ENCODE data around the gene MLLT10.

Gene MLLT10

DNA sequence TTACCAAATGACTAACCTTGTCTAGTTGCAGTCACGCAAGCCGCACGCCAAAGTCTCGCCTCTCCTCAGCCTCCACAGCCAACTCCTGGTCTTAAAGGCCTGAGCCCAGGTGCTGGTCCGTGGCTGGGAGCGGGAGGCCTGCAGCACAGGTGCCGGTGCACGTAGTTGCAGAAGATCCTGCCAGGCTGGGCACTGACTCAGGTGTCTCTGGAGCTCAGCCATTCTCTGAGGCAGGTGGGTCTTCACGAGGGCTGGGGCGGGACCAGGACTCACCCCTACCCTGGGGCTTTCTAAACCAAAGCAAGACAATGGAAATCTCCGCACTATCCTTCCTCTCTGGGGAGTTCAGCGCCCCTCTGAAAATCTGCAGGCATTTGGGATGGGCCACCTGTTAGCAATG is 216.4 kb downstream of the MLLT10 start:
- no peak overlapping the region for H3K4me3 ChIP-seq (ENCODE audit: low read depth, low read length)
- TF ChIP-seq, protein P1, sequence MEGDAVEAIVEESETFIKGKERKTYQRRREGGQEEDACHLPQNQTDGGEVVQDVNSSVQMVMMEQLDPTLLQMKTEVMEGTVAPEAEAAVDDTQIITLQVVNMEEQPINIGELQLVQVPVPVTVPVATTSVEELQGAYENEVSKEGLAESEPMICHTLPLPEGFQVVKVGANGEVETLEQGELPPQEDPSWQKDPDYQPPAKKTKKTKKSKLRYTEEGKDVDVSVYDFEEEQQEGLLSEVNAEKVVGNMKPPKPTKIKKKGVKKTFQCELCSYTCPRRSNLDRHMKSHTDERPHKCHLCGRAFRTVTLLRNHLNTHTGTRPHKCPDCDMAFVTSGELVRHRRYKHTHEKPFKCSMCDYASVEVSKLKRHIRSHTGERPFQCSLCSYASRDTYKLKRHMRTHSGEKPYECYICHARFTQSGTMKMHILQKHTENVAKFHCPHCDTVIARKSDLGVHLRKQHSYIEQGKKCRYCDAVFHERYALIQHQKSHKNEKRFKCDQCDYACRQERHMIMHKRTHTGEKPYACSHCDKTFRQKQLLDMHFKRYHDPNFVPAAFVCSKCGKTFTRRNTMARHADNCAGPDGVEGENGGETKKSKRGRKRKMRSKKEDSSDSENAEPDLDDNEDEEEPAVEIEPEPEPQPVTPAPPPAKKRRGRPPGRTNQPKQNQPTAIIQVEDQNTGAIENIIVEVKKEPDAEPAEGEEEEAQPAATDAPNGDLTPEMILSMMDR (conservative IDR thresholded peaks at IDR 0.05; ENCODE audit: low read depth, low read length), result no peak
- no peak for DNase-seq (ENCODE audit: low read depth)

DNA sequence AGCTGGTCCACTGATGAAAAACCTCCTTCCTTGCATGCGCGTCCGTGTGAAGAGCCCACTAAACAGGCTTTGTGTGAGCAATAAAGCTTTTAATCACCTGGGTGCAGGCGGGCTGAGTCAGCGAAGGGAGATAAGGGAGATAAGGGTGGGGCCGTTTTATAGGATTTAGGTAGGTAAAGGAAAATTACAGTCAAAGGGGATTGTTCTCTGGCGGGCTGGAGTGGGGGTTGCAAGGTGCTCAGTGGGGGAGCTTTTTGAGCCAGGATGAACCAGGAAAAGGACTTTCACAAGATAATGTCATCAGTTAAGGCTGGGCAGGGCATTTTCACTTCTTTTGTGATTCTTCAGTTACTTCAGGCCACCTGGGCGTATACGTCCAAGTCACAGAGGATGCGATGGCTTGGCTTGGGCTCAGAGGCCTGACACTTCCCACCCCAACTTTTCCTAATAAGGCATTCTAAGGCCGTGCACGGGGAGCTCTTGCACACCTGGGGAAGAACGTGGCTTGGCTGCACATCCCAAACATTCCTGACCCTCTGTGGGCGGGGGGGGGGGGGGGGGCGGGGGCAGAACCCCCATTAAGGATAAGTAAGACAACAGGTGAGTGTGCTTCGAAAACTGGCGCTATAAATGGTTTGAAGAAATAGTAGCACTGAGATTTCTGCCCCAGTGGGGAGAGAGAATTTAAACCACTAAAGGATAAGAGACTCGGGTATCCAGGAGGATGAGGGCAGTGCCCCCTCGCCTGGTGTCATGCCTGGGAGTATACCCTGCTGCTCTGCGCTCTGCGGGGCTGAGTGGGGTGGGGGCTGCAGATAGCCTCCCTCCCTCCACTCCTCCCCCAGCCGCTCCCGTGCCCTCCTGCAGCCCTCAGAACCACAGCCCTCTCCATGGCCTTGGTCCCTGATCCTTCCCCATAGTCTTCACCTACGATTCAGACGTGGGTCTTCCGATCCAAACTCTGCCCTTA is 217.6 kb downstream of the MLLT10 start:
- TF ChIP-seq, protein P1 (conservative IDR thresholded peaks at IDR 0.05; ENCODE audit: low read depth, low read length), result no peak
- no peak overlapping the region for H3K4me3 ChIP-seq (ENCODE audit: low read depth, low read length)
- DNase-seq (ENCODE audit: low read depth), result no peak

DNA sequence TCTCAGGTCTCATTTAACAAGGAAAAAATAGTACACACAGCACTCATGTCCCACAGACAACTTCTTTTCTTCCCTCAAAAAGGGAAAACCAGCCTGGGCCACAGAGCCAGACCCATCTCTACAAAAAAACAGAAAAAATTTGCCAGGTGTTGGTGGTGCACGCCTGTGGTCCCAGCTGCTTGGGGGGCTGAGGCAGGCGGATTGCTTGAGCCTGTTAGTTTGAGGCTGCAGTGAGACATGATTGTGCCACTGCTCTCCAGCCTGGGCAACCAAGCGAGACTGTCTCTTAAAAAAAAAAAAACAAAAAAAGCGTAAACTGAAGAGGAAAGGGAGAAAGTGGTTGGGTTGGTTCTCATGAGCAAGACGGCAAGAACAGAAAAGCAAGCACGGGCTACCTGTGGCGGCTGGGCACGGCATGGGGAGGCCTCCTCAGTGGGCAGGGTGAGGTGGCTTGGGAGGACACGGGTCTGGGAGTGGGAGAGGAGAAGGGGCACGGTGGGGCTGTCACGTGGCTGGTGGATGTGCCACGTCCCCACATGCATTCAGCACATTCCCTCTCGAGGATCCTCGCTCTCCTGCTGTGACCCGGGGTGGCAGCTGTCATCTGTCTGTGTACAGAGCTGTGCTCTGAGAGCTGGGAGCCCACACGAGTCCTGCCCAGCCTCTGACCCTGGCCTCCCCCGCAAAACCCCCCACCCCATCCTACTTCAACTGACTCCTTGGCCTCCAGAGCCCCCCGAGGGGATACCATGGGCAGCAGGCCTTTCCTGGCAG is 219.7 kb downstream of the MLLT10 start:
- TF ChIP-seq, protein P1 (conservative IDR thresholded peaks at IDR 0.05; ENCODE audit: low read depth, low read length), result no peak
- no peak for DNase-seq (ENCODE audit: low read depth)
- H3K4me3 ChIP-seq (ENCODE audit: low read depth, low read length), result no peak overlapping the region

DNA sequence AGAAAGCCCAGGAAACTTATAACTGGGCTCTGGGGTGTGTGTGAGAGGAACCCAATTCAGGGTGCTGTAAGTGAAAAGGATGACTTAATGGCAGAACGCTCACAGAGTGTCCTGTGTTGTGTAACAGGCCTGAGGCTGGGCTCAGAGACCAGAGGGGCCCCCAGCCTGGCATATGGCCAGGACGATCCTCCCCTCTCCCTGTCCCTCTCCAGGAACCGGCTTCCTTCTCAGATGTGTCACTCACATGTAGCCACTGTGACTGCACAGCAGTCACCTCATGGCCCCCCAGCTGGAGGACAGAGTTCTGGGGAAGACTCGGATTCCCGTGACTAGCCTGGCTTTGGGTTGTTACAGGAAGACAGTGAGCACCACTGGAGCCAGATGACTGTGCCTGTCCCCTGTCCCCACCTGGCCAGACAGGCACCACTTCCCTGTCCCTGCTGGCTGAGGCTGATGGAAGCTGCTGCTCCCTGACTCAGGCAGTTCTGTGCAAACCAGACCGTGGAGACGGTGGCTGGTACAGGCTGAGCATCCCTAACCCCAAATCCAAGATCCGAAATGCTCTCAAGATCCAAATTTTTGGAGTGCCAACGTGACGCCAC is 220.5 kb downstream of the MLLT10 start:
- H3K4me3 ChIP-seq (ENCODE audit: low read depth, low read length), result no peak overlapping the region
- TF ChIP-seq, protein P1 (conservative IDR thresholded peaks at IDR 0.05; ENCODE audit: low read depth, low read length), result no peak
- DNase-seq (ENCODE audit: low read depth), result peak; percentile 28

DNA sequence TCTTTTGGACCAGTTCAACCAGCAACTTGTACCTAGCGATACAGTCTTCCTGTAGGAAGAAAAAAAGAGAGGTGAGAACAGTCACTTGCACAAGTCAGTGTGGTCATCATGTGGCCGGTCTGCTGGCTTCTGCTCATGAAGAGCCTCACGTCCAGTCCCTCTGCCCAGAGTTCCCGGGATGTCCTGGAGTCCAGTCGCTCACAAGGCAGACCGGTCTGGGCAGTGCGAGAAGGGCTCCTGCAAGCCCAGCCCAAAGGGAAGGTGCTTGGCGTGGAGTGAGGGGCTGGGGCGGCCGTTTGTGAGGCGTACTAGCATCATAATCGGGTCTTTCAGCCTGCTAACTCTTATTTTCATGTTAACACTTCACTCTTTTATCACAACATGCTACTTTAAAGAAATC is 222.7 kb downstream of the MLLT10 start:
- TF ChIP-seq, protein P1 (conservative IDR thresholded peaks at IDR 0.05; ENCODE audit: low read depth, low read length), result no peak
- no peak for DNase-seq (ENCODE audit: low read depth)
- no peak overlapping the region for H3K4me3 ChIP-seq (ENCODE audit: low read depth, low read length)

DNA sequence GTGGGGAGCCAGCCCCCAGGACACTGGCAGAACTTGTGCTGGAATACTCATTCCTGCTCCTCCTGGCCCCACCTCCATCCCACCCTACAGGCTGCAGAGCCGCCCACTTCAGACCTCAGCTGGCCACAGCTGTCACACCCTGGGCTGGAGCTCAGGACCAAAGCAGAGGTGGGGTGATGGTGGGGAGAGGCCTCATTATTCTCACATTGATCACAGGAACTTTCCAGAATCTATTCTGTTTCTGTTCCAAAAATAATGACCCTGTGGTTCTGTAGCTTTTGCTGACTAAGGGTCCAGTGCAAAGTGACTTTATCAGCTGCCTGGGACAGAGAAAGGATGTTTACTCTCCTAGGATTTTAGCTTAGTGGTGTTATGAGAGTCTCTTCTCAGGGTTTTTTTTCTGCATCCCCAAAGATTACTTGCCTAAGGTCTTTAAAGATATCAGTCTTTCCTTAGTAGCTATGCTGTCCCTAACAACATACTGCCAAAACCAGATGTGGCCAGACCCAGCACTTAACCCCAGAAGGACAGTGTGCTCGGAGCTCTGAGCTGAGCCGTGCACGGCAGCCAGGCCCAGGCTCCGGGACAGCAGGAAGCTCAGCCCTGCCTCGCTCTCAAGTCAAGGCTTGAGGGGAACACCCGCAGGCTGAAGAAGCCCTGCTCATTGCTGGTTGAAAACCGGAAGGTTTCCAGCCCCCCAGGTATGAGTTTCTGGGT is 223.3 kb downstream of the MLLT10 start:
- TF ChIP-seq, protein P1 (conservative IDR thresholded peaks at IDR 0.05; ENCODE audit: low read depth, low read length), result no peak
- no peak overlapping the region for H3K4me3 ChIP-seq (ENCODE audit: low read depth, low read length)
- peak; percentile 37 for DNase-seq (ENCODE audit: low read depth)

Data from choroid plexus epithelial cell (primary cell).